B cell (primary cell): ENCODE measurements around the gene SKOR1. TPM values are rescaled to one million over a fixed set of nuclear protein-coding genes. Genes with fewer than 3 reads are reported as not detected.
A peak's percentile ranks its signal among the peaks of the same experiment; 100 is the strongest.

ENCODE experiments used
- ATAC-seq: fragments of 200-7000 bp; cut with Tn5 transposase; one replicate; pipeline ENCODE4 v1.10.0; 2021; ENCODE audit warnings: low read depth, mild to moderate bottlenecking, moderate number of reproducible peaks, moderate library complexity
- CTCF ChIA-PET: fragments of 350-600 bp; sonication (Branson Sonifier 250); formaldehyde crosslinking; loops from one replicate; lab custom pipeline; 2021; ENCODE audit warnings: antibody characterized with exemption, inconsistent platforms; lab: Charles Lee
- POLR2A ChIA-PET: fragments of 350-600 bp; sonication (Branson Sonifier 250); formaldehyde crosslinking; loops from one replicate; lab custom pipeline; 2021; ENCODE audit warnings: antibody characterized with exemption; lab: Charles Lee
- DNase-seq: peaks from one replicate; pipeline ENCODE4 v3.0.0; 2013
- H2AFZ ChIP-seq: 2 replicates; pipeline ENCODE4 v1.6.1; 2012; ENCODE audit warnings: mild to moderate bottlenecking, low read depth, low read length; ENCODE audit not compliant: insufficient read depth, poor library complexity, severe bottlenecking
- H3K27ac ChIP-seq, 2 donors: 1 replicate in 1 of 2; 2 replicates in 1 of 2; pipeline ENCODE4 v1.5.1; 2012 to 2013; ENCODE audit warnings: low read length in 2 of 2, mild to moderate bottlenecking in 2 of 2, moderate library complexity in 1 of 2
- H3K27me3 ChIP-seq, 4 experiments: fragments of 200-600 bp in 1 of 4; sonication (generic) in 1 of 4; replicated peaks in 1 of 4; 1 replicate in 2 of 4; 2 replicates in 2 of 4; pipeline versions ENCODE4 v1.6.1 to v1.7.0; 2013 to 2016; ENCODE audit warnings: low read length in 3 of 4, mild to moderate bottlenecking in 2 of 4, mixed read lengths in 1 of 4, moderate library complexity in 1 of 4; ENCODE audit not compliant: insufficient read depth in 4 of 4, control insufficient read depth in 3 of 4; ENCODE audit errors: control extremely low read depth in 1 of 4
- H3K36me3 ChIP-seq, 2 experiments: replicated peaks in 1 of 2; 1 replicate in 1 of 2; 2 replicates in 1 of 2; pipeline versions ENCODE4 v1.6.1 to v1.7.1; 2013; ENCODE audit warnings: low read length in 1 of 2; ENCODE audit not compliant: insufficient read depth in 2 of 2, control insufficient read depth in 1 of 2; ENCODE audit errors: control extremely low read depth in 1 of 2, extremely low read depth in 1 of 2
- H3K4me1 ChIP-seq, 2 donors: fragments of 200-600 bp in 1 of 2; sonication (generic) in 1 of 2; 1 replicate in 1 of 2; 2 replicates in 1 of 2; pipeline versions ENCODE4 v1.5.1 to v1.6.1; 2013 to 2017; ENCODE audit warnings: low read length in 2 of 2; ENCODE audit not compliant: control insufficient read depth in 2 of 2, insufficient read depth in 2 of 2
- H3K4me2 ChIP-seq: replicated peaks from 2 replicates; pipeline ENCODE3; 2012; ENCODE audit warnings: mild to moderate bottlenecking, low read depth, low read length; ENCODE audit not compliant: poor library complexity, severe bottlenecking
- H3K4me3 ChIP-seq, 5 experiments: fragments of 200-600 bp in 1 of 5; sonication (generic) in 1 of 5; 1 replicate in 3 of 5; 2 replicates in 2 of 5; pipeline versions ENCODE4 v1.5.1 to v1.7.0; 2011 to 2016; ENCODE audit warnings: low read length in 4 of 5, mild to moderate bottlenecking in 4 of 5, low read depth in 2 of 5, control low read depth in 1 of 5, moderate library complexity in 1 of 5; ENCODE audit not compliant: insufficient read depth in 1 of 5; ENCODE audit errors: control extremely low read depth in 1 of 5, extremely low read depth in 1 of 5
- H3K79me2 ChIP-seq: fragments of 200-600 bp; sonication (generic); one replicate; pipeline ENCODE4 v1.6.0; 2016; ENCODE audit warnings: low read length; ENCODE audit not compliant: control insufficient read depth, insufficient read depth
- H3K9ac ChIP-seq: fragments of 200-600 bp; sonication (generic); 2 replicates; pipeline ENCODE4 v1.6.1; 2017; ENCODE audit warnings: mild to moderate bottlenecking, low read length, moderate library complexity
- H3K9me3 ChIP-seq, 3 donors: one replicate each; pipeline versions ENCODE4 v1.6.1 to v1.7.1; 2013; ENCODE audit warnings: low read length in 2 of 3; ENCODE audit not compliant: control insufficient read depth in 2 of 3, insufficient read depth in 1 of 3; ENCODE audit errors: control extremely low read depth in 1 of 3
- H4K20me1 ChIP-seq: 2 replicates; pipeline ENCODE4 v1.6.0; 2012; ENCODE audit warnings: mild to moderate bottlenecking, low read length; ENCODE audit not compliant: insufficient read depth, control insufficient read depth, poor library complexity, severe bottlenecking
- H3K27ac Mint-ChIP-seq: one replicate; pipeline ENCODE4 v1.8.0; 2021; ENCODE audit warnings: mixed read lengths
- H3K27me3 Mint-ChIP-seq: one replicate; pipeline ENCODE4 v1.8.0; 2021; ENCODE audit warnings: mixed read lengths
- H3K4me1 Mint-ChIP-seq: one replicate; pipeline ENCODE4 v1.8.0; 2021; ENCODE audit warnings: mixed read lengths
- H3K4me3 Mint-ChIP-seq: one replicate; pipeline ENCODE4 v1.8.0; 2021; ENCODE audit warnings: mixed read lengths
- H3K9me3 Mint-ChIP-seq: one replicate; pipeline ENCODE4 v1.8.0; 2022; ENCODE audit warnings: mixed read lengths; ENCODE audit not compliant: insufficient read depth
- EZH2 ChIP-seq: IDR thresholded peaks from 2 replicates; pipeline ENCODE4 v1.6.1; 2012; ENCODE audit warnings: borderline replicate concordance, low read depth, mild to moderate bottlenecking, moderate library complexity, low read length; ENCODE audit not compliant: insufficient read depth, poor library complexity, severe bottlenecking
- WGBS: methylation state at CpG from one replicate; pipeline ENCODE4 v1.1.5; 2013; ENCODE audit warnings: missing lambda C conversion rate; ENCODE audit not compliant: insufficient coverage; 5-methylcytosine and 5-hydroxymethylcytosine counted together
- intact Hi-C: fragments of 100-400 bp; cut with micrococcal nuclease; formaldehyde crosslinking; loops from one replicate; pipeline ENCODE4 v1.10.0; 2022
- polyA plus RNA-seq: library from polyadenylated mRNA; depleted of rRNA; stranded (reverse); fragments of >200 nt; gene quantifications from 2 replicates; pipeline ENCODE4 v1.2.3, GENCODE V29; 2012
- total RNA-seq, 2 donors: library from RNA; stranded (reverse); fragments of 120-200 nt in 1 of 2; gene quantifications; 1 replicate in 1 of 2; 2 replicates in 1 of 2; pipeline versions ENCODE4 v1.2.3 to v1.2.4, GENCODE V29; 2013 to 2022
- TF ChIP-seq, protein P1 (sequence below): fragments of 200-600 bp; IDR thresholded peaks from one replicate; pipeline ENCODE4 v1.8.0; 2022; ENCODE audit warnings: antibody characterized with exemption, mild to moderate bottlenecking

SKOR1 gene
- total and polyA plus RNA-seq, 2 donors (not counting 1 experiment from before 2014, with no cell fraction given), result 0.37 to 0.67 TPM

DNA sequence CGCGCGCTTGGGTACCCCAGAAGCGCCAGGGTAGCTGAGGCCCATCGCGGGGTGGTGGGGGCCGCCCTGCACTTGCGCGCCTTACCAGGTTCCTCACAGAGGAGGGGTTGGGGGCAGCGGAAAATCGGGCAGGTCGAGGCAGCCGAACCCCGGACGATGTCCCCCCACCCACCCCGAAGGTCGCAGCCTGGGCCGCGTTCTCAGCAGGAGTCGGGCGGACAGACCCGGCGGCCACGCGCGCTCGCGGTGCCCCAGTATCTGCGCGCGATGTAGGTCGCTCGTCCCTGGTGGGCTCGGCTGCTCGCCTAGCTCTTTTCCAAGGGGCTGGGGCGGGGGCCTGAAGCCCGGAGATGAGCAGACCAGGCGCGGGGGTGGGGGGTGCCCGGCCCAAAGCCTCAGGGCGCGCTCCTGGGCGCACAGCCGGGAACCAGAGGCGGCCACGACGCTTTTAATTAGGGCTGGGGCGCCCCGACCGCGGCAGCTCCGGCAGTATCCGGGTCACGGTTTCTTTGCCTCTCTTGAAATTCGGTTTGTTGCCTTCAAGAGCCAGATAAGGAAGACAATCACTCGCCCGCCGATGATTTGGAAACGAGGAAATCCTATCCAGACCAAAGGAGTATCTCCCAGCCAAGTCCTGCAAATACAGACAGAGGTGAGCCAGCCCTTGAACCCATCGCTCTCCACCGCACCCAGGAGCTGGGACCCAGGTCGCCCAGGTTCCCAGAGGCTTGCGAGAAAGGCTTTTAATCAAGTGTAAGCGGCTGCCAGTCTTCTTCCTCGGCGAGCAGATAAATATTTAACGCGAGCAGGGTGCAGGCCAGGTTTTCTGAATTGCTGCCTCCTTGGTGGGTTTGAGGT, 4.6 kb downstream of the SKOR1 start:
- ChIA-PET POLR2A (interaction anchor here (0.7 kb wide), 1 partner anchor 8 kb away, joined by 6 read pairs; no protein-coding TSS in a partner anchor), CTCF (interaction anchor here (1.6 to 16.8 kb wide), 2 partner anchors 11 to 47 kb away, joined by 3 to 237 read pairs; no protein-coding TSS in a partner anchor)
- WGBS, result 15% methylated on average over 64 of the region's 68 CpGs
- Histone ChIP-seq H2AFZ (no peak overlapping the region), H3K79me2 (no peaks in the 10 kb centered on the region), H3K9ac (no peak overlapping the region), H3K4me1 (peaks cover 59 to 76% of the 10 kb centered on the region in 2 donors), H3K36me3 (no peaks in the 10 kb centered on the region), H3K27me3 (peaks cover 4 to 92% (median 69%) of the 10 kb centered on the region in 4 experiments), H3K4me3 (peak overlapping the region in 1 of 5 experiments; percentile 14), H3K4me2 (peak overlapping the region; percentile 60), H4K20me1 (peaks cover 6% of the 10 kb centered on the region), H3K27ac (no peak overlapping the region), H3K9me3 (peaks cover 0 to 79% (median 17%) of the 10 kb centered on the region in 3 donors)
- no peaks in the 10 kb centered on the region for H3K9me3 Mint-ChIP-seq
- TF ChIP-seq EZH2, result no peak
- TF ChIP-seq, protein P1, sequence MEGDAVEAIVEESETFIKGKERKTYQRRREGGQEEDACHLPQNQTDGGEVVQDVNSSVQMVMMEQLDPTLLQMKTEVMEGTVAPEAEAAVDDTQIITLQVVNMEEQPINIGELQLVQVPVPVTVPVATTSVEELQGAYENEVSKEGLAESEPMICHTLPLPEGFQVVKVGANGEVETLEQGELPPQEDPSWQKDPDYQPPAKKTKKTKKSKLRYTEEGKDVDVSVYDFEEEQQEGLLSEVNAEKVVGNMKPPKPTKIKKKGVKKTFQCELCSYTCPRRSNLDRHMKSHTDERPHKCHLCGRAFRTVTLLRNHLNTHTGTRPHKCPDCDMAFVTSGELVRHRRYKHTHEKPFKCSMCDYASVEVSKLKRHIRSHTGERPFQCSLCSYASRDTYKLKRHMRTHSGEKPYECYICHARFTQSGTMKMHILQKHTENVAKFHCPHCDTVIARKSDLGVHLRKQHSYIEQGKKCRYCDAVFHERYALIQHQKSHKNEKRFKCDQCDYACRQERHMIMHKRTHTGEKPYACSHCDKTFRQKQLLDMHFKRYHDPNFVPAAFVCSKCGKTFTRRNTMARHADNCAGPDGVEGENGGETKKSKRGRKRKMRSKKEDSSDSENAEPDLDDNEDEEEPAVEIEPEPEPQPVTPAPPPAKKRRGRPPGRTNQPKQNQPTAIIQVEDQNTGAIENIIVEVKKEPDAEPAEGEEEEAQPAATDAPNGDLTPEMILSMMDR, result no peak
- H3K4me3 Mint-ChIP-seq, result no peak overlapping the region
- ATAC-seq (no peak), DNase-seq (peak; percentile 32)
- H3K27me3 Mint-ChIP-seq, result peaks cover 66% of the 10 kb centered on the region
- peak overlapping the region; percentile 56 for H3K27ac Mint-ChIP-seq
- peaks cover 58% of the 10 kb centered on the region for H3K4me1 Mint-ChIP-seq
- intact Hi-C loops, result no loop called here

DNA sequence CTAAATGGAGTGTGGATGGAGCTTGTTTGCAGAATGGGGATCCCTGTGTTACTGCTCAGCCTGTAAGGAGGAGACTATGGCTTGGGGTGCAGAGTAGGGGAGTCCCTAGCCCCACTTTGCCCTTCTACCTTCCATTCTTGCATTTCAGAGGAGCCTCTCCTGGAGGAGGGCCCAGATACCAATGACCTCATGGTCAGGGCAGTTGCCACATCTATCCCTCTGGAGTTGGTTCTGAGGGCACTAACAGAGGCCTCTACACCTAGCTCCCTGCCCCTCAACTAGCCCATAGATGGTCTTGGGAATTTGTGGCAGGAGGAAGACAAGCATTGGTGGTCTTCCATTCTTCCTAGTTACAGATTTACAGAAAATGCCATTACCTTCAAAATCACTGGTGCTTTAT, 6.1 kb downstream of the SKOR1 start:
- Mint-ChIP-seq H3K9me3 (no peaks in the 10 kb centered on the region), H3K27me3 (peaks cover 64% of the 10 kb centered on the region), H3K4me3 (no peak overlapping the region), H3K4me1 (peaks cover 59% of the 10 kb centered on the region), H3K27ac (no peak overlapping the region)
- Histone ChIP-seq H2AFZ (no peak overlapping the region), H3K4me1 (peaks cover 62 to 77% of the 10 kb centered on the region in 2 donors), H3K4me3 (no peak overlapping the region), H3K9me3 (peaks cover 0 to 77% (median 7%) of the 10 kb centered on the region in 3 donors), H3K27ac (no peak overlapping the region), H3K79me2 (no peaks in the 10 kb centered on the region), H3K9ac (no peak overlapping the region), H3K4me2 (no peak overlapping the region), H3K27me3 (peaks cover 4 to 92% (median 67%) of the 10 kb centered on the region in 4 experiments), H4K20me1 (peaks cover 4% of the 10 kb centered on the region), H3K36me3 (no peaks in the 10 kb centered on the region)
- TF ChIP-seq, protein P1, result no peak
- DNase-seq (no peak), ATAC-seq (no peak)
- ChIA-PET POLR2A (interaction anchor here (2.0 kb wide), 1 partner anchor 48 kb away, joined by 10 read pairs; no protein-coding TSS in a partner anchor), CTCF (interaction anchor here (2.1 to 16.8 kb wide), 3 partner anchors 11 to 374 kb away, joined by 7 to 237 read pairs (median 13); no protein-coding TSS in a partner anchor)
- intact Hi-C loops, result no loop called here
